Activated CD8-positive, alpha-beta memory T cell treated with anti-CD3 and anti-CD28 coated beads, Interleukin-2, amount 50 U/mL, for 24 hours (primary cell): ENCODE data around the gene RCOR3.
"Not testable (repeated sequence)": the region's sequence is repeated elsewhere in the genome, so short reads cannot be mapped to it uniquely, and the experiment has no call there.

Source experiments
- DNase-seq: peaks from one replicate; pipeline ENCODE4 v3.0.0-alpha.2; 2020; ENCODE audit errors: extremely low read depth

RCOR3 gene

GRCh38 chr1:211260141-211261107 is 1.3 kb downstream of the RCOR3 start:
- peak; percentile 25 for DNase-seq

- DNase-seq, result no peak
Observed at GRCh38 chr1:211261229-211261628, 2.1 kb downstream of the RCOR3 start.

- not testable (repeated sequence) for DNase-seq
Observed at GRCh38 chr1:211263022-211263421, 3.9 kb downstream of the RCOR3 start.

- DNase-seq, result no peak
Observed at GRCh38 chr1:211267204-211267857, 8.2 kb downstream of the RCOR3 start.

- DNase-seq, result no peak
Observed at GRCh38 chr1:211279340-211279739, 20.2 kb downstream of the RCOR3 start.

DNA sequence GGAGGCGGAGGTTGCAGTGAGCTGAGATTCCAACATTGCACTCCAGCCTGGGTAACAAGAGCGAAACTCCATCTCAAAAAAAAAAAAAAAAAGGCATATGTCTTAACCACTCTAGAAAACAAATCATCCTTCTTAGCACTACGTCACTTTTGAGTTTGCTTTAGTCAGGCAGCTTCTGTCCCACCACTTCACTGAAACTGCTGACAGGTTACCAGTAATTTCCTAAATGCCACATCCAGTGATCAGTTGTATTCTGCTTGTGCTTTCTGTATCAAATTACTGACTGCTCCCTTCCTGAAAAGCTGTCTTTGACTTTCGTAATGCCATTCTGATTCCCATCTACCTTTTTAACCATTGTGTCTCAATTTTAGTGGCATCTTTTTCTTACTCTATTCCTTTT is 21.7 kb downstream of the RCOR3 start:
- no peak for DNase-seq

- no peak for DNase-seq
Observed at GRCh38 chr1:211281320-211282022, 22.3 kb downstream of the RCOR3 start.

- DNase-seq, result no peak
Observed at GRCh38 chr1:211282023-211282373, 22.8 kb downstream of the RCOR3 start.

GRCh38 chr1:211285196-211285595 is 26.0 kb downstream of the RCOR3 start:
- DNase-seq, result no peak

DNA sequence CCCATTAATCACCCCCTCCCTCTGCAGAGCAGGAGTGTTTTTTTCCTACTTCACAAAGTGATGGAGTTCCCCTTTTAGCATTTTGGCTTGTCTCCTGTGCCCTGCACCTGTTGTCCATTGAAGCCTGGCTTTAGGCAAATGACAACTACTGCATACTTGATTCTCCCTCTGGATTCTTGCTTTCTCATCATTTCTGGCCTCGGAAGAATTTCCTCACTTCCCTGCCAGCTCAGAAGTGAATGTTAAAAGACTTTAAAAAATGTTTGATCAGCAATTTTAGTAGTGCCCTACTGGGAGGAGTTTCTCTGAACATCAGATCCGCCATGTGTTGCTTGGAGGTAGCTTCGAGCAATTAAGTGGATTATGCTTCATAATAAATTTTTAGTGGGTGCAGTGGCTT is 28.1 kb downstream of the RCOR3 start:
- DNase-seq, result no peak

DNA sequence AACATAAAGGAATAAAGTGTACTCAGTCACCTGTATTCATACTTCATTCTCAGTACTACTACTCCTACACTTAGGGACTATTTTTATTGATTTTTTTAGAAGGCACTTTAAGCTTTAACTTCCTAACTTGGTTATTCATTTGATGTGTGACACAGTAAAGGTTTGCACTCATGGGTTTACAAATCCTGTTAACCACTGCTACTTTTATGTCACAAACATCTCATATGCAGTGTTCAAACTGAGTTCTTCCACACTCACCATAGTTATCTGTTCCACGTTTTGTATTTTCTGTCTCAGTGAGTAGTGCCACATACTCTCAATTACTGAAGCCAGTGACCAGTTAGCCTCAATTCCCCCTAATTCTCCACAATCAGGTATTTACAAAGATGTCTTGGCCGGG is 33.2 kb downstream of the RCOR3 start:
- no peak for DNase-seq

DNA sequence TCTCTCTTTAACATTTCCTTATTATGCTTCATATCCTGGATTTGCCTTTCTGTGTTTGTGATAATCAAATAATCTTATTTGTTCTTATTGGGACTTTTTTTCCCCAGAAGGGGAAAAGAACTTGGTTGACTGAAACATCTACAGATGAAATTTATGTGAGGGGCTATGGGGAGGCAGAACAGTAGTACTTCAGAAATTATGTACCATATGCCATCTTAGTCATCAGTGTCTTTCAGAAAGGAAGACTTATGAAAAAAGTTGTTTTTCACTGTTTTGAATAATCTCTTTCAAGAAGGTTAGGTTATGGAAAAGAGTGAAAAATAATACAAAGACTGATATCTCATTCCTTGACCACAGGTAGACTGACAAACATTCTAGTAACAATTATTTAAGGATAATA is 37.2 kb downstream of the RCOR3 start:
- no peak for DNase-seq

DNA sequence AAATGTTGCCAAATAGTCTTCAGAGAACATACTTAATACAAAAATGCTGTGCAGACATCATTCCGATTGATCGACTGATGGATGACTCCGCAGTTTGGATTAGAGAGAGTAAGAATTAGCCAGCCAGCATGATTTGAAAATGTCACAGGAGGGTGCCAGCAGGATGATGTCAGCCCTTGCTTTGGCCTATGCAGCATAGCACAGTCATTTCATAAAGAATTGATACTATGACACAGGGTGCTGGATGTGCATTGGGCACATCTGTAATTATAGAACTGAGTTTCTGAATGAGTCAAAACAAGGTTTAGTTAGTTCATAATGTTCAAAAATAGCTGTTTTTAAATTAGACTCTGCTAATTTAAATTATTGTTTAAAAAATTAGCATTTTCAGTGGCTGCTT is 45.9 kb downstream of the RCOR3 start:
- no peak for DNase-seq

DNA sequence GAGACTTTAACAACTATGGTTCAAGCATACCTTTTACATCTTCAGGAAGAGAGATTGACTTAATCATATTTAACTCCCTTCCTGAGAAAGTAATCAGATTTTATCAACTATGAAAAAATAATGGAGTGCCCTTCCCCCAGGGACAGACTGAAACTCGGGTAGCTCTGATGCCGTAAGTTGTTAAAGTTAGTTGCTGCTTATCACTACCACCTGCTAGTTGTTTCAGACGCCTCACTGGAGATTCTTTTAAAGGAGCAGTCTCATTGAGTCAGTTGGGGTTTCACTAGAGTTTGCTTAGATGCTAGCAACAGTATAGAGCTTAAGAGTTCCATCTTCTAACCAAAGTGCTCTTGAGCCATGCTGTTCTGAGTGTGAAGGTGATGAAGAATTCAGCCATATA is 50.5 kb downstream of the RCOR3 start:
- no peak for DNase-seq

- no peak for DNase-seq
Observed at GRCh38 chr1:211313392-211313791, 54.2 kb downstream of the RCOR3 start.

DNA sequence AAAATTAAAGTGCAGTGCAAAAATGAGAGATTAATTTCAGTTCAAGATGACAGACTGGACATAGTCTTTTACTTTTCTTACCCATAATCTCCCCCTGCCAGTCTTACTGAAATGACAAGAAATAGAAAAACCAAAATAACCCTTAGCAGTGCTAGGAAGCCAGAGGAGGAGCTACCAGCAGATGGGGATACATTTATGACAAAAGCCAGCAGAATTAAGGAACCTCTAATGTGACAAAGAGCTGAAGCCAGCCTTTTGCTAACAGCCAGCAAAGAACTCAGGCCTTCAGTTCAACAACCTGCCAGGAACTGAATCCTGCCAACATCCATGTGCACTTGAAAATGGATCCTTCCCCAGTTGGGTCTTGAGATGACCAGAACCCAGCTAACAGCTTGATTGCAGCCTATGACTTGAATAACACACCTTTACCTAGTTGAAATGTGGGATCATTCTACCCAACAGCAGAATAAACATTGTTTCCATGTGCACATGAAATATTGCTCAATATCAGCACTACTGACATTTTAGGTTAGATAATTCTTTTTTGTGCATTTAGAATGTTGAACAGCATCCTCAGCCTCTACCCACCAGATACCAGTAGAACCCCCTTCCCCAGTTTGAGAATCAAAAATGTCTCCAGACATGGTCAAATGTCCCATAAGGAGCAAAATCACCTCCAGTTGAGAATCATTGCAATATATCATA is 59.6 kb downstream of the RCOR3 start:
- no peak for DNase-seq

DNA sequence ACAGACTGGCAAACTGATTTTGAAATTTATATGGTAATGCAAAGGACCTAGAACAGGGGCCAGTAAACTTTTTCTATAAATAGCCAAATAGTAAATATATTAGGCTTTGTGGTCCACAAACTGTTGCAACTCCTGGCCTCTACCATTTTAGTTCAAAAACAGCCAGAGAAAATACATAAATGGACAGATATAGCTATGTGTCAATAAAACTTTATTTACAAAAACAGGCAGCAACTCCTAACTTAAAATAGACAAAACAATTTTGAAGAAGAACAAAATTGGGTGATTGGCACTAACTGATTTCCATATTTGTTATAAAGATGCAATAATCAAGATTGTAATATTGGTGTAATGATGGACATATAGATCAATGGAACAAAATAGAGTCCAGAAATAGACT is 60.7 kb downstream of the RCOR3 start:
- no peak for DNase-seq

- DNase-seq, result no peak
Observed at GRCh38 chr1:211320980-211321379, 61.8 kb downstream of the RCOR3 start.

DNA sequence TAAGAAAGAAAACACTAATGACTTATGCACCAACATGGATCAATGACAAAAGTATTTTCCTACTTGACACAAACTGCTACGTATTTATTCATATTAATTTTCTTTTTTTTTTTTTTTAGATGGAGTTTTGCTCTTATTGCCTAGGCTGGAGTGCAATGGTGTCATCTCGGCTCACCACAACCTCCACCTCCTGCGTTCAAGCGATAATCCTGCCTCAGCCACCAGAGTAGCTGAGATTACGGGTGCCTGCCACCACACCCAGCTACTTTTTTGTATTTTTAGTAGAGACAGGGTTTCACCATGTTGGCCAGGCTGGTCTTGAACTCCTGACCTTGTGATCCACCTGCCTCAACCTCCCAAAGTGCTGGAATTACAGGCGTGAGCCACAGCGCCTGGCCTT is 62.5 kb downstream of the RCOR3 start:
- DNase-seq, result not testable (repeated sequence)

GRCh38 chr1:211323156-211324063 is 64.2 kb downstream of the RCOR3 start:
- peak; percentile 48 for DNase-seq
